ENCODE data around the gene HSPA6. TPM values are rescaled to one million over a fixed set of nuclear protein-coding genes. Genes with fewer than 3 reads are reported as not detected.
"Not testable (repeated sequence)": the region's sequence is repeated elsewhere in the genome, so short reads cannot be mapped to it uniquely, and the experiment has no call there.

Gene HSPA6
- total RNA-seq, 1 donor from 2014 or later: 4.5 TPM

- CTCF ChIA-PET; POLR2A ChIA-PET; intact Hi-C loops (cut with micrococcal nuclease); H3K27me3 Mint-ChIP-seq; H3K4me3 Mint-ChIP-seq; ATAC-seq (ENCODE audit: low read depth); H3K36me3 Mint-ChIP-seq (ENCODE audit: low read depth); H3K9me3 Mint-ChIP-seq; DNase-seq; H3K27ac Mint-ChIP-seq: not testable (repeated sequence)
- H3K4me1 Mint-ChIP-seq: peaks cover 20% of the 10 kb centered on the region
Observed at GRCh38 chr1:161556990-161557389, 32.6 kb downstream of the HSPA6 start.

GRCh38 chr1:161557506-161558450 is 33.4 kb downstream of the HSPA6 start:
- H3K4me1 Mint-ChIP-seq: peaks cover 22% of the 10 kb centered on the region
- DNase-seq; H3K27me3 Mint-ChIP-seq; ATAC-seq (ENCODE audit: low read depth); H3K27ac Mint-ChIP-seq; POLR2A ChIA-PET; intact Hi-C loops (cut with micrococcal nuclease); H3K9me3 Mint-ChIP-seq; H3K36me3 Mint-ChIP-seq (ENCODE audit: low read depth); H3K4me3 Mint-ChIP-seq; CTCF ChIA-PET: not testable (repeated sequence)

- Mint-ChIP-seq H3K27ac (peak overlapping the region; percentile 82), H3K4me1 (peaks cover 16% of the 10 kb centered on the region), H3K4me3 (peak overlapping the region; percentile 64)
- peak; percentile 88 for ATAC-seq (ENCODE audit: low read depth)
- H3K9me3 Mint-ChIP-seq; H3K36me3 Mint-ChIP-seq (ENCODE audit: low read depth); CTCF ChIA-PET; POLR2A ChIA-PET; DNase-seq; H3K27me3 Mint-ChIP-seq: not testable (repeated sequence)
- intact Hi-C loops (cut with micrococcal nuclease): loop anchor here (2.0 to 10.0 kb wide), 2 partner anchors 74 to 184 kb away; partner anchors contain the start of gene DUSP12
Observed at GRCh38 chr1:161560960-161561715, 36.8 kb downstream of the HSPA6 start.

GRCh38 chr1:161562441-161562840 is 38.1 kb downstream of the HSPA6 start:
- POLR2A ChIA-PET; H3K4me3 Mint-ChIP-seq; ATAC-seq (ENCODE audit: low read depth); CTCF ChIA-PET; H3K36me3 Mint-ChIP-seq (ENCODE audit: low read depth); H3K27ac Mint-ChIP-seq; DNase-seq; H3K9me3 Mint-ChIP-seq; H3K27me3 Mint-ChIP-seq: not testable (repeated sequence)
- intact Hi-C loops (cut with micrococcal nuclease): loop anchor here (10.0 kb wide), 1 partner anchor 182 kb away; the partner anchor contains the start of gene DUSP12
- H3K4me1 Mint-ChIP-seq: peaks cover 21% of the 10 kb centered on the region

GRCh38 chr1:161563522-161563921 is 39.2 kb downstream of the HSPA6 start:
- H3K4me3 Mint-ChIP-seq; H3K9me3 Mint-ChIP-seq; POLR2A ChIA-PET; ATAC-seq (ENCODE audit: low read depth); DNase-seq; H3K27ac Mint-ChIP-seq; H3K27me3 Mint-ChIP-seq; H3K36me3 Mint-ChIP-seq (ENCODE audit: low read depth): not testable (repeated sequence)
- intact Hi-C loops (cut with micrococcal nuclease): loop anchor here (10.0 kb wide), 1 partner anchor 181 kb away; the partner anchor contains the start of gene DUSP12
- H3K4me1 Mint-ChIP-seq: peaks cover 21% of the 10 kb centered on the region
- CTCF ChIA-PET: interaction anchor here (1.0 kb wide), 1 partner anchor 176 kb away, joined by 3 read pairs; no protein-coding TSS in a partner anchor

- H3K9me3 Mint-ChIP-seq; H3K36me3 Mint-ChIP-seq (ENCODE audit: low read depth); H3K4me3 Mint-ChIP-seq; H3K27ac Mint-ChIP-seq; POLR2A ChIA-PET; ATAC-seq (ENCODE audit: low read depth); DNase-seq; CTCF ChIA-PET; H3K27me3 Mint-ChIP-seq: not testable (repeated sequence)
- H3K4me1 Mint-ChIP-seq: peaks cover 13% of the 10 kb centered on the region
- intact Hi-C loops (cut with micrococcal nuclease): loop anchor here (10.0 kb wide), 1 partner anchor 178 kb away; the partner anchor contains the start of gene DUSP12
Observed at GRCh38 chr1:161566602-161566960, 42.2 kb downstream of the HSPA6 start.

GRCh38 chr1:161571703-161572102 is 47.4 kb downstream of the HSPA6 start:
- intact Hi-C loops (cut with micrococcal nuclease); POLR2A ChIA-PET; H3K27ac Mint-ChIP-seq; H3K4me3 Mint-ChIP-seq; ATAC-seq (ENCODE audit: low read depth); H3K36me3 Mint-ChIP-seq (ENCODE audit: low read depth); H3K9me3 Mint-ChIP-seq; CTCF ChIA-PET; DNase-seq; H3K27me3 Mint-ChIP-seq; H3K4me1 Mint-ChIP-seq: not testable (repeated sequence)

Other genes with a start within 250 kb of the HSPA6 start
- 5.8 and 6.6 TPM in 2 replicates for gene MPZ, start 214.6 kb upstream of the HSPA6 start, total RNA-seq
- 160 and 179 TPM in 2 replicates for gene SDHC, start 210.2 kb upstream of the HSPA6 start, total RNA-seq
- not detected in 2 replicates for gene CFAP126, start 156.7 kb upstream of the HSPA6 start, total RNA-seq
- 6.2 and 8.6 TPM in 2 replicates for gene FCGR2A, start 19.1 kb upstream of the HSPA6 start, total RNA-seq
- gene FCGR3A, start 25.3 kb downstream of the HSPA6 start, total RNA-seq: 0.24 and 0.47 TPM in 2 replicates
- not detected in 2 replicates for gene FCGR3B, start 106.6 kb downstream of the HSPA6 start, total RNA-seq
- gene FCGR2B, start 138.6 kb downstream of the HSPA6 start, total RNA-seq: 72.3 and 77.5 TPM in 2 replicates
- 175 and 178 TPM in 2 replicates for gene FCRLA, start 182.7 kb downstream of the HSPA6 start, total RNA-seq
- 2.1 and 2.4 TPM in 2 replicates for gene FCRLB, start 197.0 kb downstream of the HSPA6 start, total RNA-seq
- 37.2 and 38.9 TPM in 2 replicates for gene DUSP12, start 225.2 kb downstream of the HSPA6 start, total RNA-seq
- 23.7 and 24.6 TPM in 2 replicates for gene ATF6, start 241.8 kb downstream of the HSPA6 start, total RNA-seq

Measured in activated B cell treated with CpG ODN at 0.5 μM for 24 hours (primary cell).